NCI-H1048 (cell line): Measurements from ENCODE around the gene SPNS2.

Source experiments
- DNase-seq: peaks from one replicate; lab custom pipeline; 2025; lab: John Stamatoyannopoulos, UW

SPNS2 gene

GRCh38 chr17:4503283-4504025, 4.8 kb downstream of the SPNS2 start:
- no peak for DNase-seq

GRCh38 chr17:4504188-4504587, 5.5 kb downstream of the SPNS2 start:
- no peak for DNase-seq

GRCh38 chr17:4505187-4505586, 6.5 kb downstream of the SPNS2 start:
- no peak for DNase-seq

GRCh38 chr17:4506175-4506813, 7.6 kb downstream of the SPNS2 start:
- no peak for DNase-seq

GRCh38 chr17:4506892-4507291, 8.2 kb downstream of the SPNS2 start:
- DNase-seq, result no peak

GRCh38 chr17:4507361-4508111, 8.9 kb downstream of the SPNS2 start:
- no peak for DNase-seq

- no peak for DNase-seq
Measured at GRCh38 chr17:4508207-4508606, 9.5 kb downstream of the SPNS2 start.

- DNase-seq, result no peak
Measured at GRCh38 chr17:4509401-4509800, 10.7 kb downstream of the SPNS2 start.

- no peak for DNase-seq
Measured at GRCh38 chr17:4509923-4510617, 11.4 kb downstream of the SPNS2 start.

- DNase-seq, result no peak
Measured at GRCh38 chr17:4510618-4510941, 11.9 kb downstream of the SPNS2 start.

- no peak for DNase-seq
Measured at GRCh38 chr17:4511199-4511932, 12.7 kb downstream of the SPNS2 start.

GRCh38 chr17:4512156-4513112, 13.8 kb downstream of the SPNS2 start:
- no peak for DNase-seq

GRCh38 chr17:4513113-4514032, 14.7 kb downstream of the SPNS2 start:
- DNase-seq, result no peak

GRCh38 chr17:4514206-4514605, 15.5 kb downstream of the SPNS2 start:
- DNase-seq, result no peak

- no peak for DNase-seq
Measured at GRCh38 chr17:4514779-4515178, 16.1 kb downstream of the SPNS2 start.

GRCh38 chr17:4515501-4515900, 16.8 kb downstream of the SPNS2 start:
- DNase-seq, result no peak

- no peak for DNase-seq
Measured at GRCh38 chr17:4516735-4517134, 18.1 kb downstream of the SPNS2 start.

- DNase-seq, result no peak
Measured at GRCh38 chr17:4518901-4519300, 20.2 kb downstream of the SPNS2 start.

- DNase-seq, result no peak
Measured at GRCh38 chr17:4519361-4519788, 20.7 kb downstream of the SPNS2 start.
